ENCODE data around the gene FADS3.

DNA sequence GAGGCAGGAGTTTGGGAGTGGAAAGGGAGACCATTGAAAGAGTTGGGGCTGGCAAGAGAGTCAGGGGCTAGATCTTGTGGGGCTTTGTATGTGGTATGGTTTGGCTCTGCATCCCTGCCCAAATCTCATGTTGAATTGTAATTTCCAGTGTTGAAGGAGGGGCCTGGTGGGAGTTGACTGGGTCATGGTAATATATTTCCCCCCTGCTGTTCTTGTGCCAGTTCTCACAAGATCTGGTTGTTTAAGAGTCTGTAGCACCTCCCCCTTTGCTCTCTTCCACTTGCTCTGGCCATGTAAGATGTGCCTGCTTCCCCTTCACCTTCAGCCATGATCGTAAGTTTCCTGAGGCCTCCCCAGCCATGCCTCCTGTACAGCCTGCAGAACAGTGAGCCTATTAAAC is 36.2 kb upstream of the FADS3 start:
- TF ChIP-seq, protein P1, sequence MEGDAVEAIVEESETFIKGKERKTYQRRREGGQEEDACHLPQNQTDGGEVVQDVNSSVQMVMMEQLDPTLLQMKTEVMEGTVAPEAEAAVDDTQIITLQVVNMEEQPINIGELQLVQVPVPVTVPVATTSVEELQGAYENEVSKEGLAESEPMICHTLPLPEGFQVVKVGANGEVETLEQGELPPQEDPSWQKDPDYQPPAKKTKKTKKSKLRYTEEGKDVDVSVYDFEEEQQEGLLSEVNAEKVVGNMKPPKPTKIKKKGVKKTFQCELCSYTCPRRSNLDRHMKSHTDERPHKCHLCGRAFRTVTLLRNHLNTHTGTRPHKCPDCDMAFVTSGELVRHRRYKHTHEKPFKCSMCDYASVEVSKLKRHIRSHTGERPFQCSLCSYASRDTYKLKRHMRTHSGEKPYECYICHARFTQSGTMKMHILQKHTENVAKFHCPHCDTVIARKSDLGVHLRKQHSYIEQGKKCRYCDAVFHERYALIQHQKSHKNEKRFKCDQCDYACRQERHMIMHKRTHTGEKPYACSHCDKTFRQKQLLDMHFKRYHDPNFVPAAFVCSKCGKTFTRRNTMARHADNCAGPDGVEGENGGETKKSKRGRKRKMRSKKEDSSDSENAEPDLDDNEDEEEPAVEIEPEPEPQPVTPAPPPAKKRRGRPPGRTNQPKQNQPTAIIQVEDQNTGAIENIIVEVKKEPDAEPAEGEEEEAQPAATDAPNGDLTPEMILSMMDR (IDR thresholded peaks at IDR 0.05): no peak
- no peak for TF ChIP-seq EP300 (IDR thresholded peaks at IDR 0.05; ENCODE audit: low read depth)
- no peak for TF ChIP-seq POLR2AphosphoS5 (IDR thresholded peaks at IDR 0.05)
